Mesendoderm (in vitro differentiated cells): ENCODE data around the gene KIAA1217.

Experiments used
- DNase-seq: peaks from one replicate; pipeline ENCODE4 v3.0.0; 2013
- H2AK5ac ChIP-seq: 2 replicates; pipeline ENCODE4 v1.6.1; 2013; ENCODE audit warnings: low read length, inconsistent platforms
- H2BK120ac ChIP-seq: 2 replicates; pipeline ENCODE4 v1.6.1; 2013; ENCODE audit warnings: low read depth, mild to moderate bottlenecking, low read length, moderate library complexity, mixed read lengths
- H2BK15ac ChIP-seq: replicated peaks from 2 replicates; pipeline ENCODE4 v1.6.1; 2013; ENCODE audit warnings: low read depth, mild to moderate bottlenecking, moderate library complexity
- H2BK5ac ChIP-seq: 2 replicates; pipeline ENCODE4 v1.6.1; 2013; ENCODE audit warnings: low read length, inconsistent platforms
- H3K18ac ChIP-seq: 2 replicates; pipeline ENCODE4 v1.6.1; 2013; ENCODE audit warnings: mild to moderate bottlenecking, low read length, mixed read lengths
- H3K23ac ChIP-seq: one replicate; pipeline ENCODE4 v1.6.1; 2013; ENCODE audit warnings: low read length
- H3K27ac ChIP-seq: 2 replicates; pipeline ENCODE4 v1.5.1; 2013; ENCODE audit warnings: low read depth, mild to moderate bottlenecking, inconsistent platforms, low read length, moderate library complexity
- H3K27me3 ChIP-seq: 2 replicates; pipeline ENCODE4 v1.6.1; 2013; ENCODE audit warnings: low read length, control low read depth, mild to moderate bottlenecking, inconsistent platforms; ENCODE audit not compliant: insufficient read depth, poor library complexity
- H3K36me3 ChIP-seq: 2 replicates; pipeline ENCODE4 v1.6.1; 2013; ENCODE audit warnings: low read length, inconsistent platforms; ENCODE audit not compliant: control insufficient read depth, insufficient read depth
- H3K4ac ChIP-seq: one replicate; pipeline ENCODE4 v1.6.1; 2013; ENCODE audit warnings: low read depth, mild to moderate bottlenecking, low read length, moderate library complexity
- H3K4me1 ChIP-seq: 2 replicates; pipeline ENCODE4 v1.6.1; 2013; ENCODE audit warnings: low read depth, low read length, inconsistent platforms; ENCODE audit not compliant: control insufficient read depth
- H3K4me2 ChIP-seq: 2 replicates; pipeline ENCODE4 v1.6.1; 2013; ENCODE audit warnings: low read length
- H3K4me3 ChIP-seq: 2 replicates; pipeline ENCODE4 v1.5.1; 2013; ENCODE audit warnings: mild to moderate bottlenecking, low read length
- H3K56ac ChIP-seq: one replicate; pipeline ENCODE4 v1.6.1; 2013; ENCODE audit warnings: low read length
- H3K79me1 ChIP-seq: 2 replicates; pipeline ENCODE4 v1.6.1; 2013; ENCODE audit warnings: low read length, inconsistent platforms
- H3K79me2 ChIP-seq: 2 replicates; pipeline ENCODE4 v1.6.1; 2013; ENCODE audit warnings: mild to moderate bottlenecking, low read length; ENCODE audit not compliant: control insufficient read depth, insufficient read depth
- H3K9ac ChIP-seq: 2 replicates; pipeline ENCODE4 v1.6.1; 2013; ENCODE audit warnings: low read length, inconsistent platforms
- H4K5ac ChIP-seq: one replicate; pipeline ENCODE4 v1.6.1; 2013; ENCODE audit warnings: low read length
- H4K8ac ChIP-seq: one replicate; pipeline ENCODE4 v1.6.1; 2013; ENCODE audit warnings: low read depth, mild to moderate bottlenecking, control low read depth, low read length, moderate library complexity
- WGBS: extraction: QIAGEN DNeasy Blood & Tissue Kit; methylation state at CpG from one replicate; pipeline ENCODE4 v1.1.7; 2013; ENCODE audit warnings: low lambda C conversion rate, missing lambda C conversion rate; ENCODE audit not compliant: insufficient coverage; ENCODE audit errors: extremely low coverage; 5-methylcytosine and 5-hydroxymethylcytosine counted together

Gene KIAA1217

GRCh38 chr10:24488631-24489030, 279.7 kb downstream of the KIAA1217 start:
- Histone ChIP-seq H4K5ac (no peak overlapping the region), H3K9ac (no peak overlapping the region), H3K4me1 (no peaks in the 10 kb centered on the region), H3K4me2 (no peak overlapping the region), H3K27ac (no peak overlapping the region), H2BK120ac (no peak overlapping the region), H3K18ac (no peak overlapping the region), H2AK5ac (no peak overlapping the region), H3K4me3 (no peak overlapping the region), H2BK5ac (no peak overlapping the region), H3K36me3 (no peaks in the 10 kb centered on the region), H3K79me2 (no peaks in the 10 kb centered on the region), H3K56ac (no peak overlapping the region), H3K79me1 (no peaks in the 10 kb centered on the region), H3K23ac (no peak overlapping the region), H3K27me3 (no peaks in the 10 kb centered on the region), H4K8ac (no peak overlapping the region), H2BK15ac (no peak overlapping the region), H3K4ac (no peak overlapping the region)
- DNase-seq: no peak
- WGBS: no CpG with 5 or more reads among the region's 5 CpGs

- Histone ChIP-seq H3K18ac (no peak overlapping the region), H3K9ac (no peak overlapping the region)
Measured at GRCh38 chr10:24493165-24493564, 284.2 kb downstream of the KIAA1217 start.

GRCh38 chr10:24494236-24494635, 285.3 kb downstream of the KIAA1217 start:
- H3K4me3 ChIP-seq: no peak overlapping the region
- no peaks in the 10 kb centered on the region for H3K79me1 ChIP-seq
- no peaks in the 10 kb centered on the region for H3K36me3 ChIP-seq
- H3K4ac ChIP-seq: no peak overlapping the region
- H3K27ac ChIP-seq: no peak overlapping the region
- no peak for DNase-seq
- no peak overlapping the region for H2BK5ac ChIP-seq
- no peaks in the 10 kb centered on the region for H3K4me1 ChIP-seq
- H3K56ac ChIP-seq: no peak overlapping the region
- H2BK15ac ChIP-seq: no peak overlapping the region
- no peak overlapping the region for H3K4me2 ChIP-seq
- H4K5ac ChIP-seq: no peak overlapping the region
- no peak overlapping the region for H3K9ac ChIP-seq
- H4K8ac ChIP-seq: no peak overlapping the region
- no peaks in the 10 kb centered on the region for H3K79me2 ChIP-seq
- H2BK120ac ChIP-seq: no peak overlapping the region
- no peaks in the 10 kb centered on the region for H3K27me3 ChIP-seq
- WGBS: no CpG with 5 or more reads among the region's 8 CpGs
- H2AK5ac ChIP-seq: no peak overlapping the region
- no peak overlapping the region for H3K18ac ChIP-seq
- H3K23ac ChIP-seq: no peak overlapping the region

More at GRCh38 chr10:24493165-24493564, 284.2 kb downstream of the KIAA1217 start:
- no peak overlapping the region for H3K56ac ChIP-seq
- DNase-seq: peak; percentile 2
- H4K8ac ChIP-seq: no peak overlapping the region
- no peak overlapping the region for H2AK5ac ChIP-seq
- H3K23ac ChIP-seq: no peak overlapping the region
- no peak overlapping the region for H3K4me2 ChIP-seq
- no peaks in the 10 kb centered on the region for H3K27me3 ChIP-seq
- H2BK15ac ChIP-seq: no peak overlapping the region
- H3K4ac ChIP-seq: no peak overlapping the region
- no peaks in the 10 kb centered on the region for H3K4me1 ChIP-seq
- H3K79me1 ChIP-seq: no peaks in the 10 kb centered on the region
- no peak overlapping the region for H2BK120ac ChIP-seq
- WGBS: no CpG with 5 or more reads among the region's 4 CpGs
- no peak overlapping the region for H3K4me3 ChIP-seq
- no peak overlapping the region for H4K5ac ChIP-seq
- H2BK5ac ChIP-seq: no peak overlapping the region
- H3K27ac ChIP-seq: no peak overlapping the region
- H3K79me2 ChIP-seq: no peaks in the 10 kb centered on the region
- H3K36me3 ChIP-seq: no peaks in the 10 kb centered on the region

- Histone ChIP-seq H3K4me3 (no peak overlapping the region), H3K9ac (no peak overlapping the region), H3K4me1 (no peaks in the 10 kb centered on the region), H3K23ac (no peak overlapping the region), H4K5ac (no peak overlapping the region), H2BK120ac (no peak overlapping the region), H3K36me3 (no peaks in the 10 kb centered on the region), H3K79me2 (no peaks in the 10 kb centered on the region), H2AK5ac (no peak overlapping the region), H3K4ac (no peak overlapping the region), H3K18ac (no peak overlapping the region), H3K27ac (no peak overlapping the region), H3K27me3 (no peaks in the 10 kb centered on the region), H2BK15ac (no peak overlapping the region), H3K4me2 (no peak overlapping the region), H2BK5ac (no peak overlapping the region), H3K79me1 (no peaks in the 10 kb centered on the region), H4K8ac (no peak overlapping the region), H3K56ac (no peak overlapping the region)
- no peak for DNase-seq
- no CpG with 5 or more reads among the region's 6 CpGs for WGBS
Measured at GRCh38 chr10:24494777-24495176, 285.8 kb downstream of the KIAA1217 start.

- H2AK5ac ChIP-seq: no peak overlapping the region
- H3K4me1 ChIP-seq: no peaks in the 10 kb centered on the region
- H3K27ac ChIP-seq: no peak overlapping the region
- H2BK15ac ChIP-seq: no peak overlapping the region
- no peaks in the 10 kb centered on the region for H3K27me3 ChIP-seq
- H3K79me1 ChIP-seq: no peaks in the 10 kb centered on the region
- no peak overlapping the region for H3K4ac ChIP-seq
- H3K79me2 ChIP-seq: no peaks in the 10 kb centered on the region
- no peak for DNase-seq
- no peak overlapping the region for H2BK120ac ChIP-seq
- WGBS: no CpG with 5 or more reads among the region's 10 CpGs
- no peak overlapping the region for H3K4me2 ChIP-seq
- no peak overlapping the region for H4K8ac ChIP-seq
- H3K23ac ChIP-seq: no peak overlapping the region
- no peak overlapping the region for H3K56ac ChIP-seq
- no peak overlapping the region for H3K4me3 ChIP-seq
- H2BK5ac ChIP-seq: no peak overlapping the region
- no peak overlapping the region for H3K18ac ChIP-seq
- no peaks in the 10 kb centered on the region for H3K36me3 ChIP-seq
- H4K5ac ChIP-seq: no peak overlapping the region
- no peak overlapping the region for H3K9ac ChIP-seq
Measured at GRCh38 chr10:24495666-24496460, 286.9 kb downstream of the KIAA1217 start.

GRCh38 chr10:24496906-24497305, 288.0 kb downstream of the KIAA1217 start:
- H2BK120ac ChIP-seq: no peak overlapping the region
- H3K18ac ChIP-seq: no peak overlapping the region
- no peak overlapping the region for H3K56ac ChIP-seq
- H3K4me3 ChIP-seq: no peak overlapping the region
- DNase-seq: no peak
- H3K36me3 ChIP-seq: no peaks in the 10 kb centered on the region
- H3K27ac ChIP-seq: no peak overlapping the region
- H3K9ac ChIP-seq: no peak overlapping the region
- H2BK15ac ChIP-seq: no peak overlapping the region
- no peak overlapping the region for H4K5ac ChIP-seq
- H2BK5ac ChIP-seq: no peak overlapping the region
- no peaks in the 10 kb centered on the region for H3K79me1 ChIP-seq
- H3K23ac ChIP-seq: no peak overlapping the region
- no peak overlapping the region for H2AK5ac ChIP-seq
- no peak overlapping the region for H3K4me2 ChIP-seq
- WGBS: no CpG with 5 or more reads among the region's 8 CpGs
- no peaks in the 10 kb centered on the region for H3K4me1 ChIP-seq
- no peak overlapping the region for H4K8ac ChIP-seq
- H3K4ac ChIP-seq: no peak overlapping the region
- no peaks in the 10 kb centered on the region for H3K79me2 ChIP-seq
- no peaks in the 10 kb centered on the region for H3K27me3 ChIP-seq
